ENCODE results near the gene RCAN2. TPM values are rescaled to one million over a fixed set of nuclear protein-coding genes. Genes with fewer than 3 reads are reported as not detected.

Gene RCAN2
- total RNA-seq, 2 experiments from 2014 or later: 0.37 to 0.43 TPM

DNA sequence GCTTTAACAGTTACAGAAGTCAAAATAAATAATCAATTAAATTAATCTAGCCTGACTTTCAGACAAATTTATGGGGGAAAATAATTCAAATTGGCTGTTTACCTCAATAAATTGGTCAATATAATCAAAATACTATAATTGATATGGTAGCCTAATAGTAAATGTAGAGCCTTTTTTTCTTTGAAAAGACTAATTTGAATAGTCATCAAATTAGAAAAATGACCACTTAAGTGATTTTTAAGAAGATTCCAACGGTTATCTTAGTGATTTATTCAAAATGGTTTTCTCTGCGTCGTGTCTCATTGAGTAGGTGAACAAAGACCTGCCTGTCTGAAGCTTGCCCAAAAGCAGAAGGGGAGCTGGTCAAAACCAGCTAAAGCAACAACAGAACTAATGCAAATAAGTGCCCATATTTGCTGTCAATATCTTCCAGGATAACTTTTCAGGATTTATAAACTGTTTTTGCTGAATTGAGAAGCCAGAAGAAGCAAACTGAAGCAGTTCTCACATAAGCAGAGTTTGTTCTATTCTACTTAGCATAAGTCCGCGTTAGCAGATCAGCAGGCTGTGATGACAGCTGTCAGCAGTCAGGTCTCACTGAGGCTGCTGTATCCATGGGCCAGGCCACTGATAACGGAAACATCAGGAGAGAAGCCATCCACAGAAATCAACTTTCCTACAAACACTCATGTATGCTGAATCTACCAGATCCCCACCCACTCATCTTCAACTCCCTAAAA lies 7.0 kb downstream of the RCAN2 start:
- CTCF ChIA-PET: no interaction called here
- H3K27me3 Mint-ChIP-seq (ENCODE audit: low read depth): peaks cover 42% of the 10 kb centered on the region
- H3K4me3 Mint-ChIP-seq: no peak overlapping the region
- DNase-seq: no peak
- no peak overlapping the region for H3K27ac Mint-ChIP-seq
- intact Hi-C loops (cut with micrococcal nuclease): no loop called here
- no peaks in the 10 kb centered on the region for H3K36me3 Mint-ChIP-seq (ENCODE audit: low read depth)
- no peaks in the 10 kb centered on the region for H3K9me3 Mint-ChIP-seq
- H3K4me1 Mint-ChIP-seq (ENCODE audit: low read depth): no peaks in the 10 kb centered on the region

DNA sequence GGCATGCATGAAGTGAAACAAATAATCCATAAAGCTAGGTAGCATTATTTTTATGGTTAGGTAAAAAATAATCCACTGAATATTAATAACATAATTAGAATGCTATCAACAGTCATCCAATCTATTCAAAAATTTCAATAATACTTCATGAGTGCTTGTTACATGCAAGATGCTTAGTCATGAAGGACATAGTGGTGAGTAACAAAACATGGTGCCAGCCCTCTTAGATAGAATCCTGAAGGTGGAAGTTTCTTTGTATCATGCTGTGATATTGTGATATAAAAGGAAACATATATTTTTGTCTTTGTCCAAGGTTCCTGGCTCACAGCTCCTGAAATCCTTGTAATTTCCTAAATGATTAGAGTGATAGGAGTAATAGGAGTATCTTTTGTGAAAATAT lies 14.9 kb downstream of the RCAN2 start:
- Mint-ChIP-seq H3K9me3 (no peaks in the 10 kb centered on the region), H3K4me3 (no peak overlapping the region), H3K4me1 (ENCODE audit: low read depth) (no peaks in the 10 kb centered on the region), H3K27me3 (ENCODE audit: low read depth) (peaks cover 31% of the 10 kb centered on the region), H3K27ac (no peak overlapping the region), H3K36me3 (ENCODE audit: low read depth) (no peaks in the 10 kb centered on the region)
- DNase-seq: no peak
- CTCF ChIA-PET: interaction anchor here (0.5 kb wide), 1 partner anchor 36 kb away, joined by 3 read pairs; no protein-coding TSS in a partner anchor
- intact Hi-C loops (cut with micrococcal nuclease): no loop called here

DNA sequence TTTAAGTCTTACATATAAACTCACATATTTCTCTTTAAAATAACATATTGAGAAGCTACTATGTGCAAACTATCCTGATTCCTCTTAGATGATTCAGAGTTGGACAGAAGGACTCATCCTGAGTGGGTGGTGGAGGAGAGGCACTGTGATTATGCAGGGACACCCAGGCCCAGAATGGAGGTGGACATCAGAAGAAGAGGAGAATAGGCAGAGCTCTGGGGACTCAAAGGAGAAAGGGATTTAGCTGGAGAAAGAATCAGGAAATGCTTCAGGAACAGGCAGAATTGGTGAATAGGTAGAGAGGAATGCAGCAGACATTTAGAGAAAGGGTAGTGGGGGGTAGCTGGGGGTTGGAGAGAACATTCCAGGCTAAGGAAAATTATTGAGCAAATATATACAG lies 17.4 kb downstream of the RCAN2 start:
- no peak overlapping the region for H3K4me3 Mint-ChIP-seq

DNA sequence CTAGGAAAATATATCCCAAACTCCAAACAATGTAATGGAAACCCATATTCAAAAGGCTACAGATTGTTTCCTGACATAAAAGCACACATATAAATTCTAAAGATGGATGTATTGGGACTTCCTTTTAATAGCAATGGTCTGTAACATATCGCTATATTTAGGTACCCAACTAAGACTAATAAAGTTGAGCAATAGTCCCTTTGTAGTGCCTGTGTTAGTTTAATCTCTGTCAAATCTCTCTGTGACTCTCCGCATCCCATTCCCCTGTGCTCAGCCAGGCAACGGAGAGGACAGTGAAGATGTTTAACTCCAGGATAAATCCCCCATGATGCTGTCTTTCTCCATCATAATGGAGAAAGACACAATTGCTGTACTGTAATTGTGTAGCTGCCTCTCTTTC lies 19.0 kb downstream of the RCAN2 start:
- peaks cover 36% of the 10 kb centered on the region for H3K27me3 Mint-ChIP-seq (ENCODE audit: low read depth)
- no peak overlapping the region for H3K27ac Mint-ChIP-seq
- DNase-seq: no peak
- intact Hi-C loops (cut with micrococcal nuclease): no loop called here
- H3K4me1 Mint-ChIP-seq (ENCODE audit: low read depth): no peaks in the 10 kb centered on the region
- no peaks in the 10 kb centered on the region for H3K36me3 Mint-ChIP-seq (ENCODE audit: low read depth)
- no peak overlapping the region for H3K4me3 Mint-ChIP-seq
- CTCF ChIA-PET: no interaction called here
- no peaks in the 10 kb centered on the region for H3K9me3 Mint-ChIP-seq

More for the DNA sequence above, 17.4 kb downstream of the RCAN2 start:
- Mint-ChIP-seq H3K27me3 (ENCODE audit: low read depth) (peaks cover 39% of the 10 kb centered on the region), H3K27ac (no peak overlapping the region), H3K36me3 (ENCODE audit: low read depth) (no peaks in the 10 kb centered on the region), H3K4me1 (ENCODE audit: low read depth) (no peaks in the 10 kb centered on the region), H3K9me3 (no peaks in the 10 kb centered on the region)
- intact Hi-C loops (cut with micrococcal nuclease): no loop called here
- DNase-seq: no peak
- CTCF ChIA-PET: no interaction called here

DNA sequence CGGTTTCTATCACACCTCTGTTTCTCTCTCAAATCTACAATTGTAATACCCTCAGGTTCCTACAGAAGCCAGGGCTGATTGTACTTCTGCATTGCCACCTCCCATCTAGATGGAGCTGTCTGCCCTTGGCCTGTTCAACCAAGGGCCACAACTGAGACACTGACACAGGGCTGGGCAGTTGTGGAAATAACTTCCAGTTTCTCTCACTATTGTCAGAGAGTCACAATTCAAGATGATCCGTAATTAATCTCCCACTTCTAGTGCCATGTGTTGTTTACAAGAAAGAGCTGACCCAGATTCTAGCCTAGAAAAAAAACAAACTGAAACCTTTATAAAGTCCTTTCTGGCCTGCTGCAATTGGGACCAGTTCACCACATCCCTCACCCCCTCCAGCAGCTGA lies 22.2 kb downstream of the RCAN2 start:
- Mint-ChIP-seq H3K27ac (no peak overlapping the region), H3K9me3 (no peaks in the 10 kb centered on the region), H3K27me3 (ENCODE audit: low read depth) (peaks cover 31% of the 10 kb centered on the region), H3K4me3 (no peak overlapping the region), H3K36me3 (ENCODE audit: low read depth) (no peaks in the 10 kb centered on the region), H3K4me1 (ENCODE audit: low read depth) (no peaks in the 10 kb centered on the region)
- intact Hi-C loops (cut with micrococcal nuclease): no loop called here
- no peak for DNase-seq
- CTCF ChIA-PET: no interaction called here

DNA sequence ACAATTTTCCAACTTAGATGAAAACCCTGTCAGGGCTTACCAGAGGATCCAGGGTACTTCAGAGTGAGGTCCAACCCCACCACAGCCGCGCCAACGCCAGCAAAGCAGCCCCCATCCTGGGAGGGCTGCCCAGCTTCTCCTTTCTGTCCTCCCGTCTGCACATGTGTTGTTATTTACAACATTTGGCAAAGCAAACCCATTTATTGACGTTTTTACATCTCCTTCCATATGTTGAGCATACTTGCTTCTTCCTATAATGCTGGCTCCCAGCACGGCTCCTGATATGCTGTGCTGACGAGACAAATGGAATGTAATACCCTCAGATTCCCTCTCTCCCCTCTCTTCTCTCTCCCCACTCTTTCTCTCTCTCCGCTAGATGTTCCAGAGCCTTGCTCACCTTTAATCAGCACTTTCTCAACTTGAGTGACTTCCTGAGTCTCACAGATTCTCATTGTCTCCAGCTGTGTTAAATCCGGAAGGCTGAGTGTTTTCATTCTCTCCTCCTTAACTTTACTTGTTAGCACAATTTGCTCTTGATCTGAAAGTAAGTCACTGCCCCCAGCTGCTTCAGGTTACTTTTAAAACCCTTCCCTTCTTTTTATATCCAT lies 22.7 kb downstream of the RCAN2 start:
- intact Hi-C loops (cut with micrococcal nuclease): no loop called here
- Mint-ChIP-seq H3K9me3 (no peaks in the 10 kb centered on the region), H3K4me3 (no peak overlapping the region), H3K27ac (no peak overlapping the region), H3K36me3 (ENCODE audit: low read depth) (no peaks in the 10 kb centered on the region), H3K4me1 (ENCODE audit: low read depth) (no peaks in the 10 kb centered on the region), H3K27me3 (ENCODE audit: low read depth) (peaks cover 25% of the 10 kb centered on the region)
- CTCF ChIA-PET: interaction anchor here (0.6 kb wide), 1 partner anchor 156 kb away, joined by 4 read pairs; no protein-coding TSS in a partner anchor
- DNase-seq: no peak

DNA sequence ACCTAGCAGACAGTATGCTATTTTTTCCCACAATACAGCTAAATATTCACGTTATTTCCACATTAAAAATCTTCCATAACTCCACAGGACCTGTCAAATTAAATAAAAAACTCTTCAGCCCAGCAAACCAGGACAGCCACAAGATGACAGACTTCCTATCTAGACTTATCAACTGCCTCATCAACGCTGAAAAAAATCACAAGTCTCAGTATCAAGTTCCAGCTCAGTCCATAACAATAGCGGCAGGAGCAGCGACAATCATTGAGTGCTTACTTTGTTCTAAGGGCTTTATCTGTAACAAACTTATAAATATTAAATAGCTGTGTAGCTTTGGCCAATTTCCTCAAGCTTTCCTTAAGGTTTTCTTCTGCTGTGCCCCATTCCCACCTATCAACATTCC lies 24.7 kb downstream of the RCAN2 start:
- H3K9me3 Mint-ChIP-seq: no peaks in the 10 kb centered on the region
- no peak overlapping the region for H3K27ac Mint-ChIP-seq
- H3K27me3 Mint-ChIP-seq (ENCODE audit: low read depth): peaks cover 18% of the 10 kb centered on the region
- H3K36me3 Mint-ChIP-seq (ENCODE audit: low read depth): no peaks in the 10 kb centered on the region
- no peaks in the 10 kb centered on the region for H3K4me1 Mint-ChIP-seq (ENCODE audit: low read depth)
- DNase-seq: no peak
- no peak overlapping the region for H3K4me3 Mint-ChIP-seq
- CTCF ChIA-PET: no interaction called here
- intact Hi-C loops (cut with micrococcal nuclease): no loop called here

DNA sequence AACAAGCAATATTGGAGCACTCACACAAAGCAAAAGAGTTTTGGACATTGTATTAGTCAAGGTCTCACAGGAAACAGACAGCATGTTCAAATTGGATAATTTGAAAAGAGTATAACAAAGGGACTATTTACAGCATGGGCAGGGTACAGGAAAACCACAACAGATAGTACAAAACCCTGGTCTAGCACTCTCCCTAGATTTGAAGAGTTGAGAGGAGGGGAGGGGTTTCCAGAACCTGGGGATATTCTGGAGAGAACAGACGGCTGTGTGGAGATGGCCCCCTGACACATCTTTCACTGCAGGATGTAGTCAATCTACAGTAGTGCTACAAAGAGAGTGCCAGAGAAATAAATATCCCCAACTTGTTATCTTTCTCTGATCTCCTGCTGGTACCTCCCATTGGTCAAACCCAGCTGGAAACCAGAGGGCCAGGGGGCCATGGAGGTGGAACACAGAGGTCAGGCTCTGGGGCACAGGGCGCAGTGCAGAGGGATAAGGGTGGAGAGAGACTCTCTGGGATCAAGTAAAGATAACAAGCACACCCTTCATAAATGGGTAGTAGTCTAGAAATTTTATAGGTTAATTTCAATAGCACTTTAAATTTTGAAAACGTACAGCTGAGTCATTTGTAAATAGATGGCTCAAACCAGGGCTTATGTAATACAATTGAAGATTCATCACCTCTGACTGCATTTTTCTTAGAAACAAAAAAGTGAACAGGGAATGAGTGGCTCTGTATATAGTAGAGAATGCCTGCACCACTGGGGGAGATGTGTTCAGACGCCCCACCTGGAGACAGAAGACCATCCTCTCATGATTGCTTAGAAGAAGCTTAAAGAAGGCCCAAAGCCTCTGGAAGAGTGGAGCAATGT lies 25.7 kb downstream of the RCAN2 start:
- CTCF ChIA-PET: interaction anchor here (0.6 kb wide), 1 partner anchor 326 kb away, joined by 3 read pairs; no protein-coding TSS in a partner anchor
- H3K4me1 Mint-ChIP-seq (ENCODE audit: low read depth): no peaks in the 10 kb centered on the region
- intact Hi-C loops (cut with micrococcal nuclease): no loop called here
- no peak overlapping the region for H3K4me3 Mint-ChIP-seq
- peaks cover 10% of the 10 kb centered on the region for H3K27me3 Mint-ChIP-seq (ENCODE audit: low read depth)
- H3K27ac Mint-ChIP-seq: no peak overlapping the region
- DNase-seq: no peak
- no peaks in the 10 kb centered on the region for H3K36me3 Mint-ChIP-seq (ENCODE audit: low read depth)
- no peaks in the 10 kb centered on the region for H3K9me3 Mint-ChIP-seq

DNA sequence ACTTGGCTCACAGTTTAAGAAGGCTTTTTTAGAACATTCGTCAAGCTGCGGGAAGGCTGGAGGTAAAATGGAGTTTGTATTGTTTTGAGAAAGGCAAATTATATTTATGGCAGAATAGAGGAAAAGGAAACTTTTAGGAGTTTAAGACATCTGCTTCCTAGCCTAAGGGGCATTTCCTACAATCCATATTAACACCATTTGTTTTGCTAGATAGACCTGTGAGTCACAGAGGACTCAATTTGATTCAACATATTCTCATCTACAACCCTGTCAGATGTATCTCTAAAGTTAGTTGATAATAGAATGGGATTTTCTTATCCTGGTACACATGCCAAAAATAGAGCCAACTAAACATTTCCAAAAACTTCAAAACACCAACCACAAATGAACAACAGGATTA lies 35.0 kb downstream of the RCAN2 start:
- no peaks in the 10 kb centered on the region for H3K4me1 Mint-ChIP-seq (ENCODE audit: low read depth)
- H3K36me3 Mint-ChIP-seq (ENCODE audit: low read depth): no peaks in the 10 kb centered on the region
- CTCF ChIA-PET: no interaction called here
- peaks cover 18% of the 10 kb centered on the region for H3K27me3 Mint-ChIP-seq (ENCODE audit: low read depth)
- no peak for DNase-seq
- no peak overlapping the region for H3K27ac Mint-ChIP-seq
- intact Hi-C loops (cut with micrococcal nuclease): no loop called here
- no peak overlapping the region for H3K4me3 Mint-ChIP-seq
- H3K9me3 Mint-ChIP-seq: no peaks in the 10 kb centered on the region

DNA sequence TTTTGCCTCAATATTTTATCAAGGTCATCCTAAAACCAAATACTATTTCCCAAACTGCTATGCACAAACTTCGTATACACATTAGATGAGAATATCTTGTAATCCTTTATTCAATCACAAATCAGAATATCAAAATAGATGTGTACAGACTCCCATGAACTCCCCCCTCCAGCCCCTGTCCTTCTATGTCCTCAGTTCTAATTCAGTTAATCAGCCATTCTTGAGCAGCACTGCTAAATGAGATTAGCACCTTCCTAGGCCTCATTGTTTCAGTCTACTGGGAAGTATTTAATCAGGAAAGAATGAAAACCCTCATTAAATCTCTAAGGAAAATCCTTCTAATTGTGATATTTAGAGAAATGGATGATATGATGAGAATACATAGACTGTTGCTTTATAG lies 36.6 kb downstream of the RCAN2 start:
- DNase-seq: no peak
- intact Hi-C loops (cut with micrococcal nuclease): no loop called here
- CTCF ChIA-PET: interaction anchor here (0.6 kb wide), 1 partner anchor 31 kb away, joined by 3 read pairs; no protein-coding TSS in a partner anchor
- H3K27ac Mint-ChIP-seq: no peak overlapping the region
- H3K27me3 Mint-ChIP-seq (ENCODE audit: low read depth): peaks cover 21% of the 10 kb centered on the region
- no peak overlapping the region for H3K4me3 Mint-ChIP-seq
- H3K9me3 Mint-ChIP-seq: no peaks in the 10 kb centered on the region
- no peaks in the 10 kb centered on the region for H3K4me1 Mint-ChIP-seq (ENCODE audit: low read depth)
- H3K36me3 Mint-ChIP-seq (ENCODE audit: low read depth): no peaks in the 10 kb centered on the region

DNA sequence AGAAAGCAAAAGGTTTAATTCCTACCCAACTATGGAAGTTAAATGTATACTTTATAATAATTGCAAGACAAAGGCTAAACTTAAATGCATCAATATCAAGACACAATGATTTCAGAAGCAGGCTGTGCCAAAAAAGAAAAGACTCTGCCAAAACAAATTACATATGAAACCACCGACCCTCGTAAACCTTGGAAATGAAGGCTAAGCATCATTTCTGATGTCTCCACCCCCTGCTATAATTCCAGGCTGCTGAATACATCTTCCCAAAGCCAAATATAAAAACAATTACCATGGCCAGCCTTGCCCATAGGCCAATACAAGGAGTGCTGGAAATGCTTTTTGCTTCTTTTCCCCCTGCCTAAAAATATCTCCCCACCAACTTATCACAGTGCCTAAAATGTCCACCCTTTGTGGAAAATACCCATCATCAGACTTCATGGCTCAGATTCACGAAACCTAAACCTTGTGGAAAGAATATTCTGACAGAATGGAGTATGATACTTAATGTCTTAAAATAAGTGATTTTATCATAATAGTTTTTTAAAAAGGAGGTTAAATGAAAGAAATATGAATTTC lies 37.4 kb downstream of the RCAN2 start:
- H3K27ac Mint-ChIP-seq: no peak overlapping the region
- CTCF ChIA-PET: interaction anchor here (0.6 kb wide), 1 partner anchor 54 kb away, joined by 4 read pairs; no protein-coding TSS in a partner anchor
- H3K36me3 Mint-ChIP-seq (ENCODE audit: low read depth): no peaks in the 10 kb centered on the region
- no peak for DNase-seq
- H3K4me3 Mint-ChIP-seq: no peak overlapping the region
- no peaks in the 10 kb centered on the region for H3K9me3 Mint-ChIP-seq
- intact Hi-C loops (cut with micrococcal nuclease): no loop called here
- H3K4me1 Mint-ChIP-seq (ENCODE audit: low read depth): no peaks in the 10 kb centered on the region
- H3K27me3 Mint-ChIP-seq (ENCODE audit: low read depth): peaks cover 21% of the 10 kb centered on the region

DNA sequence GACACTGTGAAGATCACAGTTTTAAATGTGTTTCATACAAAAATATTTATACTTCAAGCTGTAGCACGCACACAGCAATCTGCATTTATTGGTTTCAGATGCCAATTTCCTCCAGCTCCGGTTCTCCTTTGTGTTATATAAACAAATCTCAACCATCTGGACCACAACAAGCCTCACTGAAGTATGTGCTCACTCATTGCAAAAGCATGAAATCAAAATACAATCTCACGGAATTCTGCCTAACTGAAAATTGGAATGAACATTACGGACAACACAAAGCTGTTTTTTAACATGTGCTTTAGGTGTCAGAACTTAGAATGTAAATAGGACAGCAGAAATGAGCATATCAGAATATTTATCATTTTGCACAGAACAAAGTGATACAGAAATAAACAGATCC lies 38.0 kb downstream of the RCAN2 start:
- Mint-ChIP-seq H3K4me3 (no peak overlapping the region), H3K27ac (no peak overlapping the region), H3K4me1 (ENCODE audit: low read depth) (no peaks in the 10 kb centered on the region), H3K36me3 (ENCODE audit: low read depth) (no peaks in the 10 kb centered on the region), H3K27me3 (ENCODE audit: low read depth) (peaks cover 23% of the 10 kb centered on the region), H3K9me3 (no peaks in the 10 kb centered on the region)
- intact Hi-C loops (cut with micrococcal nuclease): no loop called here
- DNase-seq: no peak
- CTCF ChIA-PET: interaction anchor here (0.6 kb wide), 1 partner anchor 54 kb away, joined by 4 read pairs; no protein-coding TSS in a partner anchor
